ENCODE data around the gene SLC46A3. TPM values are rescaled to one million over a fixed set of nuclear protein-coding genes. Genes with fewer than 3 reads are reported as not detected.

Gene SLC46A3
- total RNA-seq, 4 donors from 2014 or later, result 8.3 to 20.7 (median 12.0) TPM

GRCh38 chr13:28735481-28736029 lies 16.8 kb upstream of the SLC46A3 start:
- no peak for TF ChIP-seq POLR2A (IDR thresholded peaks at IDR 0.05)
- TF ChIP-seq CTCF (IDR thresholded peaks at IDR 0.05), result no peak
- no peak for TF ChIP-seq POLR2AphosphoS5 (IDR thresholded peaks at IDR 0.05)
- TF ChIP-seq EP300 (IDR thresholded peaks at IDR 0.05), result no peak

GRCh38 chr13:28734906-28735305 lies 16.1 kb upstream of the SLC46A3 start:
- Histone ChIP-seq H3K36me3 (no peaks in the 10 kb centered on the region), H3K27me3 (peaks cover 20% of the 10 kb centered on the region), H3K4me1 (no peaks in the 10 kb centered on the region), H3K9me3 (no peaks in the 10 kb centered on the region), H3K4me3 (no peak overlapping the region), H3K27ac (no peak overlapping the region)
- 40 to 100% methylated on average over 1 of the region's 2 CpGs for WGBS, 2 donors (ENCODE audit: low coverage in 1 of 2)
- TF ChIP-seq CTCF (IDR thresholded peaks at IDR 0.05) (no peak), POLR2AphosphoS5 (IDR thresholded peaks at IDR 0.05) (no peak), EP300 (IDR thresholded peaks at IDR 0.05) (no peak), POLR2A (IDR thresholded peaks at IDR 0.05) (no peak)
- ATAC-seq, result no peak

More at GRCh38 chr13:28735481-28736029, 16.8 kb upstream of the SLC46A3 start:
- no peak overlapping the region for H3K27ac ChIP-seq
- WGBS, 2 donors (ENCODE audit: low coverage in 1 of 2), result 82 to 93% methylated on average over 3 to 6 of the region's 8 CpGs
- ATAC-seq, result no peak
- H3K4me3 ChIP-seq, result no peak overlapping the region
- H3K36me3 ChIP-seq, result no peaks in the 10 kb centered on the region
- no peaks in the 10 kb centered on the region for H3K4me1 ChIP-seq
- peaks cover 18% of the 10 kb centered on the region for H3K27me3 ChIP-seq
- H3K9me3 ChIP-seq, result no peaks in the 10 kb centered on the region

GRCh38 chr13:28730762-28731161 lies 12.0 kb upstream of the SLC46A3 start:
- Histone ChIP-seq H3K4me1 (no peaks in the 10 kb centered on the region), H3K9me3 (no peaks in the 10 kb centered on the region), H3K27me3 (peaks cover 20% of the 10 kb centered on the region), H3K27ac (no peak overlapping the region), H3K4me3 (no peak overlapping the region), H3K36me3 (no peaks in the 10 kb centered on the region)
- no peak for ATAC-seq
- TF ChIP-seq EP300 (IDR thresholded peaks at IDR 0.05) (no peak), CTCF (IDR thresholded peaks at IDR 0.05) (no peak), POLR2A (IDR thresholded peaks at IDR 0.05) (no peak), POLR2AphosphoS5 (IDR thresholded peaks at IDR 0.05) (no peak)
- WGBS, 2 donors (ENCODE audit: low coverage in 1 of 2), result 80 to 100% methylated on average over 1 to 3 of the region's 3 CpGs

DNA sequence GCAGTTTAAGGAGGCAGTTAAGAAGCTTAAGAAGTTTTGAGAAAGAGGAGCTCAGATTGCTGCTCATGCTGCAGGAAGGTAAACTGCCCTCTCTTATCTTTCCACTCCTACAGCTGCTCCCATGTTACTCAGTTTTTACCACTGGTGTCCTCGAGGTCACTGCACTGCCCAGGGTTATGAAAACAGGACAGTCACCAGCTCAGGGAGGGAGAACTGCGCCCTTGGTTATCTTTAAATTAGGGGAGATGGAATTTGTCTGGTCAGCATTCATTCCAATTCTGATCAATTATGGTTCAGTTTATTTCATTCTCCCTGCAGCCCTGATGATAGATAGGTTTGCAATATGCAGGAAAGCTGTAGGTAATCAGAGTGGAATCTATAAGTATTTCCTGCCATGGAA lies 10.8 kb upstream of the SLC46A3 start:
- no peak for TF ChIP-seq EP300 (IDR thresholded peaks at IDR 0.05)
- TF ChIP-seq POLR2AphosphoS5 (IDR thresholded peaks at IDR 0.05), result no peak
- TF ChIP-seq CTCF (IDR thresholded peaks at IDR 0.05), result no peak
- no peak for TF ChIP-seq POLR2A (IDR thresholded peaks at IDR 0.05)
- H3K9me3 ChIP-seq, result no peaks in the 10 kb centered on the region
- H3K27ac ChIP-seq, result no peak overlapping the region
- no peak overlapping the region for H3K4me3 ChIP-seq
- no peaks in the 10 kb centered on the region for H3K4me1 ChIP-seq
- ATAC-seq, result no peak
- H3K36me3 ChIP-seq, result no peaks in the 10 kb centered on the region
- H3K27me3 ChIP-seq, result peaks cover 20% of the 10 kb centered on the region
- 37 to 64% methylated on average over 2 of the region's 2 CpGs for WGBS, 2 donors (ENCODE audit: low coverage in 1 of 2)

DNA sequence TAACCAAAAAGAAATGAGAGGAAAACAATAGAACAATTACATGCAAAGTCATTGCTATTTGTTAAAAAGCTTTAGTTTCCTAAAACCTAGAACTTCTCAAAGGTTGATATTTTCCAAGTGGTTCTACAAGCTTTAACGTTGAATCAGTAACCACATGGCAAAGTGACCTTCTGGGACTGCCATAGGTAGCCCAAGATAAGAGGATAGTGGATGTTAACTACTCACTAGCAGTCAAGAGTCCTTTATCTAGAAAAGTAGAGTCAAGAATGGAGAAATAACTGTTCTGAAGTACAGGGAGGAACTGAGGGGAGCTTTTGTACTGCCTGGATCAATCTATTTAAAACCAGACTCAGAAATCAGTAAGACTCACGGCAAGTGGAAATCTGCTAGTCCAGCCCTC lies 9.9 kb upstream of the SLC46A3 start:
- no peak overlapping the region for H3K4me3 ChIP-seq
- H3K4me1 ChIP-seq, result no peaks in the 10 kb centered on the region
- no peak for ATAC-seq
- no peak overlapping the region for H3K27ac ChIP-seq
- H3K9me3 ChIP-seq, result no peaks in the 10 kb centered on the region
- TF ChIP-seq CTCF (IDR thresholded peaks at IDR 0.05), result no peak
- no peak for TF ChIP-seq POLR2AphosphoS5 (IDR thresholded peaks at IDR 0.05)
- TF ChIP-seq POLR2A (IDR thresholded peaks at IDR 0.05), result no peak
- H3K27me3 ChIP-seq, result peaks cover 20% of the 10 kb centered on the region
- WGBS, 2 donors (ENCODE audit: low coverage in 1 of 2), result 40 to 93% methylated on average over 1 to 2 of the region's 2 CpGs
- H3K36me3 ChIP-seq, result no peaks in the 10 kb centered on the region

Data from gastroesophageal sphincter (tissue), 4 donors.